ENCODE measurements around the gene SPAG9. TPM values are rescaled to one million over a fixed set of nuclear protein-coding genes. Genes with fewer than 3 reads are reported as not detected.
"Not testable (repeated sequence)": the region's sequence is repeated elsewhere in the genome, so short reads cannot be mapped to it uniquely, and the experiment has no call there.

The SPAG9 gene
- total RNA-seq, 1 experiment from 2014 or later: 129 TPM

GRCh38 chr17:51088287-51088686 lies 32.4 kb downstream of the SPAG9 start:
- CTCF ChIA-PET: interaction anchor here (0.7 kb wide), 1 partner anchor 25 kb away, joined by 3 read pairs; no protein-coding TSS in a partner anchor
- DNase-seq: no peak
- no peaks in the 10 kb centered on the region for H3K27me3 Mint-ChIP-seq (ENCODE audit: unreplicated experiment)
- intact Hi-C loops (cut with micrococcal nuclease; ENCODE audit: unreplicated experiment): no loop called here
- H3K36me3 Mint-ChIP-seq (ENCODE audit: insufficient read depth, unreplicated experiment): peaks cover 13% of the 10 kb centered on the region
- no peak for TF ChIP-seq CTCF (IDR thresholded peaks at IDR 0.05; ENCODE audit: unreplicated experiment)
- H3K27ac Mint-ChIP-seq (ENCODE audit: unreplicated experiment): no peak overlapping the region
- H3K4me3 Mint-ChIP-seq (ENCODE audit: low read depth, unreplicated experiment): no peak overlapping the region
- no peaks in the 10 kb centered on the region for H3K9me3 Mint-ChIP-seq (ENCODE audit: low read depth, unreplicated experiment)
- BruUV-seq (replicated peaks): no TSS peak
- peaks cover 22% of the 10 kb centered on the region for H3K4me1 Mint-ChIP-seq (ENCODE audit: low read depth, unreplicated experiment)

- intact Hi-C loops (cut with micrococcal nuclease; ENCODE audit: unreplicated experiment): no loop called here
- Mint-ChIP-seq H3K9me3 (ENCODE audit: low read depth, unreplicated experiment) (no peaks in the 10 kb centered on the region), H3K27ac (ENCODE audit: unreplicated experiment) (no peak overlapping the region), H3K27me3 (ENCODE audit: unreplicated experiment) (no peaks in the 10 kb centered on the region), H3K4me3 (ENCODE audit: low read depth, unreplicated experiment) (no peak overlapping the region), H3K4me1 (ENCODE audit: low read depth, unreplicated experiment) (peaks cover 22% of the 10 kb centered on the region), H3K36me3 (ENCODE audit: insufficient read depth, unreplicated experiment) (peaks cover 13% of the 10 kb centered on the region)
- CTCF ChIA-PET: no interaction called here
- DNase-seq: no peak
- no TSS peak for BruUV-seq (replicated peaks)
- TF ChIP-seq CTCF (IDR thresholded peaks at IDR 0.05; ENCODE audit: unreplicated experiment): no peak
Measured at GRCh38 chr17:51087072-51087757, 33.5 kb downstream of the SPAG9 start.

- intact Hi-C loops (cut with micrococcal nuclease; ENCODE audit: unreplicated experiment): no loop called here
- H3K4me3 Mint-ChIP-seq (ENCODE audit: low read depth, unreplicated experiment): no peak overlapping the region
- CTCF ChIA-PET: interaction anchor here (0.6 to 1.4 kb wide), 5 partner anchors 12 to 1049 kb away, joined by 3 to 8 read pairs (median 3); no protein-coding TSS in a partner anchor
- no peak for DNase-seq
- BruUV-seq (replicated peaks): no TSS peak
- H3K36me3 Mint-ChIP-seq (ENCODE audit: insufficient read depth, unreplicated experiment): peaks cover 7% of the 10 kb centered on the region
- H3K4me1 Mint-ChIP-seq (ENCODE audit: low read depth, unreplicated experiment): peaks cover 23% of the 10 kb centered on the region
- no peak overlapping the region for H3K27ac Mint-ChIP-seq (ENCODE audit: unreplicated experiment)
- H3K27me3 Mint-ChIP-seq (ENCODE audit: unreplicated experiment): no peaks in the 10 kb centered on the region
- no peak for TF ChIP-seq CTCF (IDR thresholded peaks at IDR 0.05; ENCODE audit: unreplicated experiment)
- H3K9me3 Mint-ChIP-seq (ENCODE audit: low read depth, unreplicated experiment): no peaks in the 10 kb centered on the region
Measured at GRCh38 chr17:51085150-51085805, 35.4 kb downstream of the SPAG9 start.

- intact Hi-C loops (cut with micrococcal nuclease; ENCODE audit: unreplicated experiment): no loop called here
- CTCF ChIA-PET: no interaction called here
- H3K27ac Mint-ChIP-seq (ENCODE audit: unreplicated experiment): no peak overlapping the region
- no peaks in the 10 kb centered on the region for H3K27me3 Mint-ChIP-seq (ENCODE audit: unreplicated experiment)
- no TSS peak for BruUV-seq (replicated peaks)
- H3K4me3 Mint-ChIP-seq (ENCODE audit: low read depth, unreplicated experiment): no peak overlapping the region
- no peak for DNase-seq
- peaks cover 7% of the 10 kb centered on the region for H3K36me3 Mint-ChIP-seq (ENCODE audit: insufficient read depth, unreplicated experiment)
- TF ChIP-seq CTCF (IDR thresholded peaks at IDR 0.05; ENCODE audit: unreplicated experiment): no peak
- peaks cover 27% of the 10 kb centered on the region for H3K4me1 Mint-ChIP-seq (ENCODE audit: low read depth, unreplicated experiment)
- no peaks in the 10 kb centered on the region for H3K9me3 Mint-ChIP-seq (ENCODE audit: low read depth, unreplicated experiment)
Measured at GRCh38 chr17:51083981-51084380, 36.7 kb downstream of the SPAG9 start.

- CTCF ChIA-PET; H3K27ac Mint-ChIP-seq (ENCODE audit: unreplicated experiment); H3K4me3 Mint-ChIP-seq (ENCODE audit: low read depth, unreplicated experiment); H3K9me3 Mint-ChIP-seq (ENCODE audit: low read depth, unreplicated experiment); intact Hi-C loops (cut with micrococcal nuclease; ENCODE audit: unreplicated experiment); BruUV-seq (replicated peaks); DNase-seq; H3K36me3 Mint-ChIP-seq (ENCODE audit: insufficient read depth, unreplicated experiment); H3K27me3 Mint-ChIP-seq (ENCODE audit: unreplicated experiment): not testable (repeated sequence)
- H3K4me1 Mint-ChIP-seq (ENCODE audit: low read depth, unreplicated experiment): peaks cover 27% of the 10 kb centered on the region
Measured at GRCh38 chr17:51083364-51083763, 37.3 kb downstream of the SPAG9 start.

Data from Calu3 (cell line).